ENCODE measurements around the gene ERVW-1. TPM values are rescaled to one million over a fixed set of nuclear protein-coding genes. Genes with fewer than 3 reads are reported as not detected.

ERVW-1 gene
- total RNA-seq, 6 experiments from 2014 or later = not detected

DNA sequence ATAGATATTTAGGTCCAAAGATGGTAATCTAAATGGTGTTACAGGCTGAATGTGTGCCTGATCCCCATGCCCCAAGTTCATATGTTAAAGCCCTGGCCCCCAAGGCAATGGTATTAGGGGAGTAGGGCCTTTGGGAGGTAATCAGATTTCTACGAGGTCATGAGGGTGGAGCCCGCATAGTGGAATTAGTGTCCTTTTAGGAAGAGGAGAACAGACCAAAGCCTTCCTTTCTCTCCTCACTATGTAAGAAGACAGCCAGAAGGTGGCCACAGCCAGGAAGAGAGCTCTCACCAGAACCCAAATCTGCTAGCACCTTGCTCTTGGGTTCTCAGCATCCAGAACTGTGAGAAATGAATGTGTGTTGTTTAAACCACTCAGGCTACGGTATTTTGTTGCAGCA is 15.2 kb downstream of the ERVW-1 start:
- Mint-ChIP-seq H3K36me3 (ENCODE audit: low read depth) (no peaks in the 10 kb centered on the region), H3K4me1 (ENCODE audit: low read depth) (0 out of 2 replicates have a peak, but pooled peaks cover 7% of the 10 kb centered on the region), H3K27ac (no peak overlapping the region), H3K4me3 (no peak overlapping the region), H3K27me3 (ENCODE audit: insufficient read depth) (no peaks in the 10 kb centered on the region; the same call in 1 of the 2 replicates), H3K9me3 (no peaks in the 10 kb centered on the region)
- TF ChIP-seq, protein P1, sequence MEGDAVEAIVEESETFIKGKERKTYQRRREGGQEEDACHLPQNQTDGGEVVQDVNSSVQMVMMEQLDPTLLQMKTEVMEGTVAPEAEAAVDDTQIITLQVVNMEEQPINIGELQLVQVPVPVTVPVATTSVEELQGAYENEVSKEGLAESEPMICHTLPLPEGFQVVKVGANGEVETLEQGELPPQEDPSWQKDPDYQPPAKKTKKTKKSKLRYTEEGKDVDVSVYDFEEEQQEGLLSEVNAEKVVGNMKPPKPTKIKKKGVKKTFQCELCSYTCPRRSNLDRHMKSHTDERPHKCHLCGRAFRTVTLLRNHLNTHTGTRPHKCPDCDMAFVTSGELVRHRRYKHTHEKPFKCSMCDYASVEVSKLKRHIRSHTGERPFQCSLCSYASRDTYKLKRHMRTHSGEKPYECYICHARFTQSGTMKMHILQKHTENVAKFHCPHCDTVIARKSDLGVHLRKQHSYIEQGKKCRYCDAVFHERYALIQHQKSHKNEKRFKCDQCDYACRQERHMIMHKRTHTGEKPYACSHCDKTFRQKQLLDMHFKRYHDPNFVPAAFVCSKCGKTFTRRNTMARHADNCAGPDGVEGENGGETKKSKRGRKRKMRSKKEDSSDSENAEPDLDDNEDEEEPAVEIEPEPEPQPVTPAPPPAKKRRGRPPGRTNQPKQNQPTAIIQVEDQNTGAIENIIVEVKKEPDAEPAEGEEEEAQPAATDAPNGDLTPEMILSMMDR (IDR thresholded peaks at IDR 0.05) = no peak
- DNase-seq = no peak

- 0 out of 2 replicates have a peak, but pooled peaks cover 8% of the 10 kb centered on the region for H3K4me1 Mint-ChIP-seq (ENCODE audit: low read depth)
- peak; percentile 31 for DNase-seq
- H3K4me3 Mint-ChIP-seq = no peak overlapping the region
- TF ChIP-seq, protein P1 (IDR thresholded peaks at IDR 0.05) = peak; percentile 88
- no peaks in the 10 kb centered on the region for H3K9me3 Mint-ChIP-seq
- no peak overlapping the region for H3K27ac Mint-ChIP-seq
- H3K27me3 Mint-ChIP-seq (ENCODE audit: insufficient read depth) = no peaks in the 10 kb centered on the region
- H3K36me3 Mint-ChIP-seq (ENCODE audit: low read depth) = no peaks in the 10 kb centered on the region
Measured at GRCh38 chr7:92461027-92462003, 16.4 kb downstream of the ERVW-1 start.

- TF ChIP-seq, protein P1 (IDR thresholded peaks at IDR 0.05) = no peak
- no peaks in the 10 kb centered on the region for H3K27me3 Mint-ChIP-seq (ENCODE audit: insufficient read depth)
- DNase-seq = no peak
- no peaks in the 10 kb centered on the region for H3K36me3 Mint-ChIP-seq (ENCODE audit: low read depth)
- 0 out of 2 replicates have a peak, but pooled peaks cover 13% of the 10 kb centered on the region for H3K4me1 Mint-ChIP-seq (ENCODE audit: low read depth)
- H3K9me3 Mint-ChIP-seq = no peaks in the 10 kb centered on the region
- no peak overlapping the region for H3K4me3 Mint-ChIP-seq
- no peak overlapping the region for H3K27ac Mint-ChIP-seq
Measured at GRCh38 chr7:92460510-92460909, 17.2 kb downstream of the ERVW-1 start.

DNA sequence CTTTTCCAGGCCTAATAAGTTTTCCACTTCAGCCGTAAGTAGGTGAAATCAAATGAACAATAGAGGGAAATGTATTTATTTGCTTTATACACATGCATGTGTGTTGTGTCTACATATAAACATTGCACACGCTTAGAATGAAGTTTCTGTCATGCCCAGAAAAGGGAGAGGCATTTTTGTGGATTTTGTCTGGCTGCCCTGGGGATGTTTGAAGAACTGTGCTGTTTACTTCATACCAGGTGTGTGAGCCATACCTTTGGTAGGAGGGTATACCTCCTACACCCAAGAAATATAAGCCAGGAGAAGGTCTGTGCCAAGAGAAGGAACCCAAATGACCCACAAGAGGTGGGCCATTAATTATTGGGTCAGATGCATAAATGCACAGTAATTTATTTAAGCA is 17.6 kb downstream of the ERVW-1 start:
- H3K36me3 Mint-ChIP-seq (ENCODE audit: low read depth) = no peaks in the 10 kb centered on the region
- 0 out of 2 replicates have a peak, but pooled peaks cover 13% of the 10 kb centered on the region for H3K4me1 Mint-ChIP-seq (ENCODE audit: low read depth)
- H3K27ac Mint-ChIP-seq = no peak overlapping the region; the same call in 1 of the 2 replicates

GRCh38 chr7:92456236-92456635 is 21.5 kb downstream of the ERVW-1 start:
- peak; percentile 22 for DNase-seq
- peaks cover 6% of the 10 kb centered on the region for H3K36me3 Mint-ChIP-seq (ENCODE audit: low read depth)

More for the DNA sequence above, 17.6 kb downstream of the ERVW-1 start:
- H3K9me3 Mint-ChIP-seq = no peaks in the 10 kb centered on the region
- DNase-seq = no peak
- TF ChIP-seq, protein P1 (IDR thresholded peaks at IDR 0.05) = no peak
- H3K27me3 Mint-ChIP-seq (ENCODE audit: insufficient read depth) = no peaks in the 10 kb centered on the region
- H3K4me3 Mint-ChIP-seq = no peak overlapping the region

More at GRCh38 chr7:92456236-92456635, 21.5 kb downstream of the ERVW-1 start:
- H3K4me3 Mint-ChIP-seq = no peak overlapping the region
- peak overlapping the region; percentile 36; the same call in 1 of the 2 replicates for H3K27ac Mint-ChIP-seq
- TF ChIP-seq, protein P1 (IDR thresholded peaks at IDR 0.05) = no peak
- no peaks in the 10 kb centered on the region for H3K27me3 Mint-ChIP-seq (ENCODE audit: insufficient read depth)
- no peaks in the 10 kb centered on the region for H3K9me3 Mint-ChIP-seq
- 0 out of 2 replicates have a peak, but pooled peaks cover 7% of the 10 kb centered on the region for H3K4me1 Mint-ChIP-seq (ENCODE audit: low read depth)

Measured in HFFc6 (cell line).